Hematopoietic multipotent progenitor cell treated with erythropoietin and hydrocortisone succinate and interleukin-3 and kit ligand, for 17 days (in vitro differentiated cells): ENCODE results near the gene ADCY1.

Source experiments
- DNase-seq: peaks from one replicate; pipeline ENCODE4 v3.0.0-alpha.2; 2015; ENCODE audit warnings: low spot score

The ADCY1 gene

DNA sequence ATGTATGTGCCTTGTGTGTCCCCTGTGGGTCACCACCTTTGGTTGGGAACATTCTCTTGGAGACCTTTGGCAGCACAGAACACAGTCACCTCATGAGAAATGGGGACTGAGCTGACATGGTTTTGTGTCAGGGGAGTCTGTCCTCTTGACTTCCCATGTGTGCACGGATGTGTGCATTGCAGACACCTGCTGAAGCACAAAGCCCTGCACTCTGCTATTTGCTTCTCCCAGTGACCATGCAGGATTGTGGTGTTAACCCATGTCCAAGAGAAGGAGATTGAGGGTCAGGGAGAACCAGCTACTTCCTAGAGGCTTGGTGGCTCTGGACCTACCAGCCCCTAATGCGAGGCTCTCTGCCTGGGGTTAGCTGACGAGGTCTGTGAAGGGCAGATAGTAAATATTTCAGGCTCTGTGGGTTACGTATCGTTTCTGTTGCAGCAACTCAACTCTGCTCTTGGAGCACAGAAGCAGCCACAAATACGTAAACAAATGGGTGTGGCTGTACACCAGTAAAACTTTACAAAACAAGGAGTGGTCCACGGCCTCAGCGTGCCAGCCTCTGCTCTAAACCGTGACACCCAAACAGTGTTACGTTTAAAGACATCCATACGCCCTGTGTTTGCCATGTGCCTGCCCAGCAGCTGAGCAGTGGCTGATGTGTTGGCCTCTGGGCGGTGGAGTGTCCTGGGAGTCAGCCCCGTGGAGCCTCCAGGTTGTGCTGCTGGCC is 51.7 kb downstream of the ADCY1 start:
- no peak for DNase-seq

- DNase-seq: no peak
Observed at GRCh38 chr7:45626441-45627430, 52.6 kb downstream of the ADCY1 start.

- DNase-seq: no peak
Observed at GRCh38 chr7:45627691-45628456, 53.7 kb downstream of the ADCY1 start.

GRCh38 chr7:45631569-45631968 is 57.4 kb downstream of the ADCY1 start:
- DNase-seq: no peak

GRCh38 chr7:45636733-45637132 is 62.6 kb downstream of the ADCY1 start:
- DNase-seq: no peak

DNA sequence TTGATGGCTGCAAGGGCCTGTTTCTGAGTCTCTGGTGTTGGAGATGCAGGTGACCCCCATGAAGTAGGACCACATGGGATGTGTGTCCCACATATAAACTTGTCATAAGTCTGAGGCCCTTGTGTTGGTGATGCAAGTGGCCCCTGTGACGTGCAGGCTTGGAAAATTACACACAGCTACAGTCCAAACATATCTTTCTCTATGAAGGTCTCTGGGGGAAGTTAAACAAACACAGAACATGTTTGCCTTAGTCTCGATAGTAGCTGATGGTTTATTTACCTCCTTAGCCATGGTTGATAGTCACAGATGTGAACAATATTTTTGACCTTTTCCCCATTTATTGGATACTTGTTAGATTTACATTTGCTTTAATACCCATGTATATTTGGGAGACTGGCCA is 64.7 kb downstream of the ADCY1 start:
- no peak for DNase-seq

GRCh38 chr7:45642044-45642443 is 67.9 kb downstream of the ADCY1 start:
- DNase-seq: no peak

- no peak for DNase-seq
Observed at GRCh38 chr7:45643630-45644029, 69.5 kb downstream of the ADCY1 start.

DNA sequence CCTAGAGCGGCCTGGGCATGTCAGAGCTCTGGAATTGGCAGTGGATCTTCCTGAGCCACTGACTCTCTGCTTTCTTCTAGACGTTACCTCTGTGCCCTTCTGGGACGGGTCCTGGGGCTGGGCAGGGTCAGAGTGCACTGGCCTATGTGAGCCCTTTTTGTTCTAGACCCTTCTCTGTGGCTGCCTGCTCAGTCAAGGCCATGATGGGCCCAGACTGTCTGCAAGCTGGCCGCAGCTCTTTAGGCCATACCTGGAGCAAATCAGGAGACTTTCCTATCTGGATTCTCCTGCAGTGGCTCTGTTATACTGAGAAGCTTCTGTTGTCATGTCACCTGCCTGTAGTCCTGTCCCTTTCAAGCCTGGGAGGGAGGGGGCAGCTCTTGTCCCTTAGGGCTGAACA is 70.1 kb downstream of the ADCY1 start:
- no peak for DNase-seq

DNA sequence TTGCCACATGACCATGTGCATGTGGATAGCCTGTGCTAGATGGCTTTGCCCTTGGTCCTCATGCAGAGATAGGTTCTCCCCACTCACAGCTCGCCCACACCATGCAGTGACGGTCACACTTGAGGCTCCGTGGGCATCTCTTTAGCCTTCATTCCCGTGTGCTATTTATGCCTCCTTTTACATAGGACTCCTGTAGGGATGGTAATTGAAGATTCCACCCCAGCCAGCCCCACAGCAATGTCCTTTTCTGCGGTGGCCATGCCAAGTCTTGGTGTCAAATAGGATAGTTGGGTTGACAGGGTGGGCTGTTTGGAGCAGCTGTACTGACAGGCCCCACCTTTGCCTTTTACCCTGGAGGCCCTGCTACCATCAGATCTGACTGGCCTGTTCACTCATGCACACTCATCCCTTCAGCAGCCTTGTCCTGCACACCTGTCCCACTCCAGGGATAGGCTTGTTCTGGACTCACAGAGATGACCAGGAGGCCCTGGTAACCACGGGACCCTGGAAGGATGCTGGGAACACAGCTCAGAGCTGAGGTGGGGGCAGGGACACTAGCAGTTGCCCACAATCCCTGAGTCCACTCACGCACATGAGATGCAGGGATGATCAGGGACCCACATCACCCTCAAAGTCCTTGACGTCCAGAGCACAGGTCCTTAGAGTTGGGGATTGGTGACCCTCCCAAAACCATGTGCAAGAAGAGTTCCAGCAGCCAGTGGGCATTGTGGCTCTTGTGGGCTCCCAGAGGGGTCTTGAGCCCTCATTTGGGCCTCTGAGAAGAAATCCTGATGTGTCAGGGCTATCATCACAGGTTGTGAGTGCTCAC is 71.2 kb downstream of the ADCY1 start:
- no peak for DNase-seq

- DNase-seq: no peak
Observed at GRCh38 chr7:45646207-45646821, 72.1 kb downstream of the ADCY1 start.

GRCh38 chr7:45646996-45647825 is 73.0 kb downstream of the ADCY1 start:
- DNase-seq: no peak

DNA sequence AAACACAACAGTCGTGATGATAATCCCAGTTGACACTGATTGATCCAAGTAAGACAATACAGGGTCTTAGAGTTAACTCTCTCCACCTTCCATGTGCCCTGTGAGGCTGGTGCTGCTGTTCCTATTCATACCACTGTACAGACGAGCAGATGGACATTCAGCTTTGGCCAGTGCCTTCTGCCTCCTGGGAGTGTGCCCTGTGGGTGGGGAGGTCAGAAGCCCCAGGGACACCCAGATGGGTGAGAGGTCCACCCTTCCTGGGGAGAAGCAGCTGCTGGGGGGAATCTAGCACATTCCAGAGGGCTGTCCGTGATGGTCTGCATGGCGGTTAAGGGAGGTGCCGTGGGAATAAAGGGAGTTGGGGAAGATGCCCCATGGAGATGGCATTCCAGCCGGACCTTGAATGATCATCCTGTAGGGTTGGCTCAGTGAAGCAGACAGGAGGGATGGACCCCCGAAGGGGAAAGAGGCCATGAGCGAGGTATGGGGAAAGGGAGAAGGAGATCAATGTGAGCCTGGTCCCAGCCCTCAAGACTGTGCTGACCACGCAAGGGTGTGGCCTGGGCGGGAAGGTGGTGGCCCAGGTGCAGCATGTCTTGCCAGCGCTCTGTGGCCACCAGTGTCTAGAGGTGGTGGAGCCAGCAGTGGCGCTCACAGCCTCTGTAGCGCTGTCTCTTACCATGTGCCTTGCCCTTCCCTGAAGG is 74.0 kb downstream of the ADCY1 start:
- DNase-seq: no peak

- DNase-seq: no peak
Observed at GRCh38 chr7:45648671-45648995, 74.5 kb downstream of the ADCY1 start.

DNA sequence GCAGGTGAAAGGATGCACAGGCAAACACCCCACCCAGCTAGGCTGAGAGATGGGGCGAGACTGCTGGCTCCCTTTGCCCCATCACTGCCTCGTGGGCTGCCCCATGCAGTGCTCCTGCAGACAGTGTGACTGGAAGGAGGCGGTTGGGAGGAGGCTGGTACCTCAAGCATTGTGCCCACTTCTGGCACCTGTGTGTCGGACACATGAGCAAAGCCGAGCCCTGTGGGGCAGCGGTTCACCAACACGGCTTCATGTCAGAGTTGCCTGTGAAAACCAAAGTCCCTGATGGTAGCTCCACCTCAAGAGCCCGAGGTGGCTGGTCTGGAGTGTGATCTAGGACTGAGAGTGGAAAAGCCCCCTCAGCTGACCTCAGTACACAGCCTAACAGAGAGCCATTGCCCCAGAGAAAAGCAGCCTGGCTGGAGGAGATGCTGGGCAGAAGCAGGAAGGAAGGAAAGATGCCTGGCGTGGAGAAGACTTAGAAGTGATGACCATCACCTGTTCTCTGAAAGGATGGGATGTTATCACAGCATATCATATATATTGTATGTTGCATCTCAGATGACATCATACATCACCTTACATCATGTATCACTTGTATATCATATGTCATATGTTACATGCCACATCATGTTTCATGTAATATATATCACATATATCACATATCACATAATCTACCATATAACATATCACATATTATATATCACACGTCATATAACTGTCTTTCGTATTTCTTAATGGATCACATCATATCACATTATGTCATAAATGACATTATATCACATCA is 75.6 kb downstream of the ADCY1 start:
- no peak for DNase-seq

GRCh38 chr7:45650404-45651394 is 76.5 kb downstream of the ADCY1 start:
- DNase-seq: no peak

DNA sequence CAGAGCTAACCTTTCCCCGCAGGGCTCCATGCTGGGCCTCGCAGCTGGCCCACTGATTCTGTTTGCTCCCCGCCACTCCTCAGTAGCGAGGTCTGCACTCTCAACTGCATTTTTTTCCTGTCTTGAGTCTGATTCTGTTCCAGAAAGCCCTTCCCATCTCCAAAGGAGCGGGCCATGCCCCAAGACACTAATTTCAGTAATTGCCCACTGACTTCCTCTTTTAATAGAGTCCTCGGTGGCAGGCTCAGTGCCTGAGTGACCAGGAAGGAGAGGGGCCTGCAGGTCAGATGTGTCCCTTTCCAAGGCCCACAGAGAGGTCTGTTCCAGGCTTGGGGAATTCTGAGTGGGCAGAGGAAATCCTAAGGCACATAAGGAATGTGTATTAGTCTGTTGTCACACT is 77.4 kb downstream of the ADCY1 start:
- no peak for DNase-seq

- no peak for DNase-seq
Observed at GRCh38 chr7:45652630-45653029, 78.5 kb downstream of the ADCY1 start.
